ELF-1 (cell line): ENCODE measurements around the gene RASA3.
"Not testable (repeated sequence)": the region's sequence is repeated elsewhere in the genome, so short reads cannot be mapped to it uniquely, and the experiment has no call there.

Experiments used
- DNase-seq: peaks from one replicate; pipeline ENCODE4 v3.0.0-alpha.2; 2016; ENCODE audit warnings: low read depth, low spot score

Gene RASA3

DNA sequence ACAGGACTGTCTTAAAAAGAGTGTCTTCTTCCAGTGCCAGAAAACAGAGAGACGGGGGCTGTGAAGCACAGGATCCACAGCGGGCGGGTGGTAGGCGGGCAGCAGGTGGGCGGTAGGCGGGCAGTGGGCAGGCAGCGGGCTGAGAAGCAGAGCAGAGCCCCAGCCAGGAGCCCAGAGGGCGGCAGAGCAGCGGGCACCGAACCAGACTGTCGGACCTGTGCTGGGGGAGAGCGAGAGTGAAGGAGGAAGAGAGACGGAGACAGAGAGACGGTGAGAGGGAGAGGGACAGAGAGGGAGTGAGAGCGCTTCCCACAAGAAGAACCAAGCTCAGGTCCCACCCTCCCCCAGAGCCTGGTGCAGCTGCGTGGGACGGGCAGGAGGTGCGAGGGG, 30.3 kb downstream of the RASA3 start:
- no peak for DNase-seq

DNA sequence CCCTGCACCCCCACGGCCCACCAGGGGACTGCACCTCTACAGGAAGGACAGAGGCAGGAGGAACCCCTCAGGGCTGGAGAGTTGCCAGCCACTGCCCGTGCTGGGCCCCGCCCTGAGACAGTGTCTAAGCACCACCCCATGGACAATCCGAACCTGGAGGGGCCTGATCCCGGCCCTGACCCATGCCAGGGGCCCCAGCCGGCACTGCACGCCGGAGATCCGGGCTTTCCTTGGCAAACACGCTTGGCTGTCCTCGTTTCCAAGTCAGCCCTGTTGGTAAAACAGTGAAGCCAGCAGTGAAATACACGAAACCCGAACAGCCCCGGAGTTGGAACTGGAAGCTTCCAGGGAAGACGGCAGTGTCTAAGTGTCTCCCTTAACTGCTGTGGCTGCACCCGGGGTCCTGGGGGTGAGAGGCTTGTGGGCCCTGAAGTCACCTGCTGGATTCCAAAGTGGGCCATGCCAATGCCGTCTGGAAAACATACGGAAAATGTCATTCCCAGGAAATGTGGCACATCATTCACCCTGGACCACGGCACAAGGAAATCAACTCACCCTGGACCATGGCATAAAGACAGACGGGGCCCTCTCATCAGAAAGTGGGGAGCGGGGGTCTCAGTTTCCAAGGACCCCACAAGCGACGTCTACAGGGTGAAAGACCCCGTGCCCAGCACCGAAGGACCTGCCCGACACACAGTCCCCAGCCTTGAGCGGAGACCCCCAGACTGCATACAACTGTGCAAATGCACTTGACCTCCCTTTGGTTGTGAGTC, 30.9 kb downstream of the RASA3 start:
- no peak for DNase-seq

DNA sequence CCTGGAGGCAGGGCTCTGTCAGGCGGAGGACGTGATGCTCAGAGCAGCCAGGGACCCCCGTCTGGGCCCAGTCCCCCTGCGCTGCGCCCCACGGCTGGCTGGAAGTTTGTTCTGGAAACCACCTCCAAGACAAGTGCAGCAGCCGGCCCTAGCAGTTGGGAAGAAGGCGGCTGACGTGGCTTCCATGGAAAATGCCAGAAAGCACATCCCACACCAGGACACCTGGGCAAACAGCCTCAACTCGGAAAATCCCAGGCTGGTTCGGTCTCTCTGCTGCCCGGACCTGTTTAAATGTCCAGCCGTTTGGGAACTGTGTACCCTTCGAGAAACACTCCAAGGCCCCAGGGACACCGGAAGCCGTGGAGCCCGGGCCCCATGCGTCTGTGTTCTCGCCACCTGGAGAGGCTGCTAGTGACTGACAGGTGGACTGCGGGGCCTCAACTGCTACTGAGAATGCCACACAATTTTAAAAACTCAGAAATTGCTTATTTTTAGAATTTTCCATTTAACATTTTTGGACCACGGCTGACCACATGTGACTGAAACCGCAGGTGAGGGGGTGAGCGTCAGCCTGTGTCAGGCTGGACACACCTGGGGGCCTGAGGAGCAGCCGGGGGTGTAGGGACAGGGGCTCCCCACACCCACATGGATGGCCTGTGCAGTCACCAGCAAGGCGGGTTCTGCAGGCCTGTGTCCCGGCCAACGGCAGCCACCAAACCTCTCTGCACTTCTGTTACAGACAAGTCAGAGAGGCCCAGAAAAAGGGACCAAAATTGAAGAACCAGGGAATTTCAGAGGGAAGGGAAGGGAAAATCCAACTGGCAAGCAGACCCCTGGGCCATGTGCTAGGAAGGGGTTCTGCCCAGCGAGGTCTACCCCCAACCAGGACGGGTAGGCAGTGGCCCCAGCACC, 31.7 kb downstream of the RASA3 start:
- no peak for DNase-seq

DNA sequence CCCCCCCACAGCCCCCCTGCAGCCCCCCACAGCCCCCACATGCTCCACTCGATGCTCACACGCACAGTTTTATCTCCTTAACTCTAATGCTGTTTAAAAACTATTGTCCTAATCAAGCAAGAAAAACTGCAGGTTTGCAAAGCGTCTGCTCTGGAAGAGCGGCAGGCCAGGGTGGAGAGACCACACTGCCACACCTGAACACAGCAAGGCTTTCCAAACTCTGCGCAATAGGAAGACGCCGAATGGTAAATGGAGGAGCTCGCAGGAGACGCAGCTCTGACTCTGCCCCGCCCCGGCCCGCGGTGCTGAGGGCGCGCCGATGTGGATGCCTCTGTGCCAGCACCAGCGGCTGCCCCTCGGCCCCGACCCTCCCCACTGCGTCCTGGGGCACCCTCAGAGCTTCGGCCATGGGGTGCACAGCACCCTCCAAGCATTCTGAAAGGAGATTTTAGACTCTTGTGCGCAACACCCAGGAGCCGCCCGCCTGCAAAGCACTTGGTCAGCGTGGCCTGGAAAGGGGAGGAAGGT, 32.4 kb downstream of the RASA3 start:
- peak; percentile 83 for DNase-seq

DNA sequence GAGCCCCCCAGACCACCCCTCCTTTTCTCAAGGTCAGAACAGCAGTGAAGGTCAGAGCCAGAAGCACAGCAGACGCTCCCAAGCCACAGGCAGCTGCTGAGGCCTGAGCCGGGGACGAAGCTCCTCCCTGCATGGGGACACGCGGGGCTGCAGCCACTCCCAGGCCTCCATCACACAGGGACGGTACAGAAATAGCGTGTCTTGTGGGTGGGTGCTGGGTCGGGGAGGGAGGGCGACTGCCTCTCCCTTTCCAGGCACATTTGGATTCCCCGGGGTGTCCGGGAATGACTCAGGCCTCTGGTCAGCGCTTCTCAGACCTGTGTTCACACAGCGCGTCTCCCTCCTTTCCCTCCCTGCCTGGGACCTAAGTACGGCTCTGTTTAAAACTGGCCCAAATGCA, 33.2 kb downstream of the RASA3 start:
- DNase-seq, result peak; percentile 80

DNA sequence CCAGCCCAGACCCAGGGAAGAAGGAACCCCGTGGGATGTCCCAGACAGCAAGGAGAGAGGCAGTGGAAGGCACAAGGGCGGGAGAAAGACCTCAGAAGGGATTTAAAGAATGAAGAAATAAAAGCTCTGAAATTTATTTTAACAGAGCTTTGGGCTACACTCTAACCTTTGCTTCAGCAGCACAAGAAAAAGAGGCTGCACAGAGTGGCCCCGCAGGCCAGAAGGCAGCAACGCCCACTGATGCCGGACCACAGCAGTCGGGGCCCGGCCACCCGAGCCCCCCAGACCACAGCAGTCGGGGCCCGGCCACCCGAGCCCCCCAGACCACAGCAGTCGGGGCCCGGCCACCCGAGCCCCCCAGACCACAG, 33.8 kb downstream of the RASA3 start:
- not testable (repeated sequence) for DNase-seq

DNA sequence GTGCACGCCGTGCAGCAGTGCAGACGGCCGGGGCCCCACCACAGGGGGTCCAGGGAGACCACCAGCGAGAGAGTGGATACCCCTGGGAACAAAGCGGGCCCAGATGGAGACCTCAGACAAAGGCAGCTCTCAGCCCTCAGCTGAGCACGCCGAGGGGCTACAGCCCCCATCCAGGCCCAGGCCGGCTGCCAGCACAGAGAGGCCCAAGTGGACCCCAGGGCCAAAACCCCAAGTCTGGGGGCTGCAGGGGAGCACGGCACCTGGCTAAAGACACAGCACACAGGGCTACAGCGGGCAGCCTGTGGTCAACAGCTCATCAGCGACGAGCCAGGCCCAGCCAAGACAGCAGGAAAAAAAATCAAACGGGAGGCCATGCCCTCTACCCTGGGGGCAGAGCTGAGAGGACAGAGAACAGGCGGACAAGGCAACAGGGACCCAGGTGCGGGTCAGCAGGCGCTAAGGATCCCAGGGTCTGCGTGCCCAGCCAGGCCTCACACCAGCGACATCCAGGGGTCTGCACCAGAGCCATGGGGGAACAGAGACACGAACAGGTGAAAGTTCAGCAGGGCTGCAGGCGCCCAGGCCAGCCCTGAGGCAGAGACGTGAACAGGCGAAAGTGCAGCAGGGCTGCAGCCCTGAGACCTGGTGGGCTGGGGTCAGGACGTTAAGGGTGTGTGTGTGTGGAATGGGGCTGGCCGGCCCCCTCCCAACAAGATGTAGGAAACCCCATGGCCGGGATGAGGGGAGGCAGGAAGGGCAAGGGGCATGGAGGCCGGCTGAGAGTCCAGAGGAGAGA, 34.3 kb downstream of the RASA3 start:
- DNase-seq, result peak; percentile 61

DNA sequence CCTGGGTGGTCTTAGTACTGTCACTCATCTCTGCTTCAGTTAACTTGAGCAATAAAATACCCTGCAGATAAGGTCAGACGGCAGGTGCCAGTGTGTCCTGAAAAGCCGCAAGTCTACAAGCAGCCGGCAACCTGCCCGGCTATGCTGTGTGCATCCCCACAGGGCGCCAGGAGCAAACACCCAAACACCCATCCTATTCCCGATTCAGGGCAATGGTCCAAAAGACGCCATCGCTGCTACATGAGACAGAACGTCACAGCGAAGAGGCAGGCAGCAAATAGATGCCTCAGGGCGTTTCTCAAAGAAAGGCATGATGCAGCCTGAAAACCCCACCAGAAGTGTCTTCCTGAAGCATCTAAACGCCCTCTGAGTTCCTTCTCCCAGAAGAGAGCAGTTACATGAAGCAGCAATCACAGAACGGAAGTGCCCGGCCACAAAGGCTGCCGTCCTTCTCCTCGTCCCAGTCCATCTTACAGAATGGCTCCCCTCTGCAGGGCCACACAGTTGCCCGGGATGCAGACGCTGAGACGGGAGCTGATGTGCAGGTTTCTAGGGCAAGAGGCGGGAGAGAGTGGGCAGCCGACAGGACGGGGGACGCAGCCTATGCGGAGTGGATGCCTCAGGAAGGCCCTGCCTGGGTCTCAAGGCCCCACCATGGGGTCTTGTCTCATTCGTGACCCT, 35.1 kb downstream of the RASA3 start:
- DNase-seq, result no peak

DNA sequence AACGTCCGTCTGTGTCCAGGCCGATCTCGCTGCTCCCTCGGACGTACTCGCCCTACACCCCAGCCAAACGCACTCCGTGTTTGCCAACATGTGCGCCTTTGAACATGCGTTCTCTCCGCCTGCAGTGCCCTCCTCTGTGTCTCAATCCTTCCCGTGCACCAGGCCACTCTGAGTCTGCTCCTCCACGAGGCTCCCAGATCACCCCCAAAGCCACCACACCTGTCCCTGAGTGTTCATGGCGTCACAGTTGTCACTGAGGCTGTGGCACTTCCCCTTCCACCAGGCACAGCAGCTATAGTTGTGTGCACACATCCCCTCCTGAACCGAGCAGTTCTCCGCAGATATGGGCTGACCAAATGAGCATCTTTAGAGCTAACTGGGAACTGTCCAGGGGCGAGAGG, 35.6 kb downstream of the RASA3 start:
- no peak for DNase-seq

DNA sequence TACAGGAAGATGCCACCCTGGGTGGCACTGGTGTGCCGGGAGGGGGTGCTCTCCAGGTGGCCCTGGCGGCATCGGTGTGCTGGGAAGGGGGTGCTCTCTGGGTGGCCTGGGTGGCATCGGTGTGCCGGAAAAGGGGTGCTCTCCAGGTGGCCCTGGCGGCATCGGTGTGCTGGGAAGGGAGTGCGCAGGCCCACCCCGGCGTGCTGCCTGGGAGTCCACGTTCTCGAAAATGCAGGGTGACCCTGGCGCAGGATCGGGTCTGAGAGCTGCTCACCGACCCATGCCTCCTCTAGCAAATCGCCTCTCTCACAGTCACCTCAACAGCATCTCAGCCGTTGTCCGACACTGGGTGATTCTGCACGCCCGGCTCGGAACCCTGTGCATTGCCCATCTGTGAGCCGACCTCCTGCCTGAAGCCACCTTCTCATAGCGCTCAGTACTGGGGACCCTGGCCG, 36.4 kb downstream of the RASA3 start:
- no peak for DNase-seq

DNA sequence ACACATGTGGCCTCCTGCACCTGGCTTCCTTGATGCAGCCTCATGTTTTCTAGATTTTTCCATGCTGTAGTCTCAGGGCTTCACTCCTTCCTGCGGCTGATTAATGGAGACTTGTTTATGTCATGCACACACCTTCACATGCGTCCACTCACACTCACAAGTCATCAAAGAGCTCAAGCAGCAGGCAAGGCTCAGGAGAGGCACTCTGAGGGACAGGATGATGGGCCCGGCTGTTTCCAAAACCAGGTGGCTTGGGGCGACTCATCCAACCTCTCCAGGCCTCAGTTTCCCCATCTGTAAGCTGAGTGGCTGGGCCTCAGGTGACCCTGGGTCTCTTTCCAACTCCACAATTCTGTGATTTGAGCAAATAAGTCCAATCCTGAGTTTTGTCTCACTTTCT, 36.9 kb downstream of the RASA3 start:
- DNase-seq, result no peak

DNA sequence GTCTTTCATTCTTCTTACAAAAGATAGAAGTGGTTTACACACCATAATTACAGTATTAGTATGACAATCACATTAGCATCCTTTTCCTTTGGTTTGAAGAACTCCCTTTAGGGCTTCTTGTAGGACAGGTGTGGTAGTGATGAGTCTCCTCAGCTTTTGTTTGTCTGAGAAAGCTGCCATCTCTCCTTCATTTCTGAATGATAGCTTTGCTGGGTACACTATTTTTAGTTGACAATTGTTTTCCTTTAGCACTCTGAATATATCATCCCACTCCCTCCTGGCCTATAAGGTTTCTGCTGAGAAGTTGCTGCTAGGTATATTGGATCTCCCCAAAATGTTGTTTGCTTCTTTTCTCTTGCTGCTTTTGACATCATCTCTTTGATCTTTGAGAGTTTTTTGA, 39.3 kb downstream of the RASA3 start:
- no peak for DNase-seq

DNA sequence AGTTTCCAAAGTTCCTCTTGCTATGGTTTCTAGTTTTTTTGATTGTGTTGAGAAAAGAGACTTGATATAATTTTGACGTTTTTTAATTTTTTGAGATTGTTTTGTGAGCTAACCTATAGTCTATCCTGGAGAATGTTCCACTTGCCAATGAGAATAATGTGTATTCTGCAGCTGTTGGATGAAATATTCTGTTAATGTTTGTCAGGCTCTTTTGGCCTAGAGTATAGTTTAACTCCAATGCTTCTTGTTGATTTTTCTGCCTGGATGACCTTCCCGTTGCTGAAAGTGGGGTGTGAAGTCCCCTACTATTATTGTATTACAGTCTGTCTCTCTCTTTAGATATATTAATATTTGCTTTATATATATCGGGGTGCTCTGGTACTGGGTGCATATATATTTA, 40.0 kb downstream of the RASA3 start:
- DNase-seq, result no peak

DNA sequence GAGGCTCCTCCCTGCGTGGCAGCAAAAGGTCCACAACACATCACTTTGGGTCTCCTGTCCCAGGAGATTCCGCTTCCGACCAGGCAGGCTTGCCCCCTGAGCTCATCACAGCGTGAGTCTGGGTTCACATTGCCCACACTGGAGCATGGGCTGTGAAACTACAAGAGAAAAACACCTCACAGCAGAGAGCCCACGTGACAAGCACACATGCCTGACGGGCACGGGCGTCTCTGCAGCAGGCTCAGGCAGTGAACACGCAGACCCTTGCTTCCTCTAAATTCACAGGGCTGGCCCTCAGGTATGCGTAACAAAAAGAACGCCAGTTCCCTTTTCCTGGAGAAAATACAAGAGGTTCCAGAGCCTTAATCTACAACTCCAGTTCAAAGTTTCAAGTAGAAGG, 41.9 kb downstream of the RASA3 start:
- DNase-seq, result peak; percentile 29

DNA sequence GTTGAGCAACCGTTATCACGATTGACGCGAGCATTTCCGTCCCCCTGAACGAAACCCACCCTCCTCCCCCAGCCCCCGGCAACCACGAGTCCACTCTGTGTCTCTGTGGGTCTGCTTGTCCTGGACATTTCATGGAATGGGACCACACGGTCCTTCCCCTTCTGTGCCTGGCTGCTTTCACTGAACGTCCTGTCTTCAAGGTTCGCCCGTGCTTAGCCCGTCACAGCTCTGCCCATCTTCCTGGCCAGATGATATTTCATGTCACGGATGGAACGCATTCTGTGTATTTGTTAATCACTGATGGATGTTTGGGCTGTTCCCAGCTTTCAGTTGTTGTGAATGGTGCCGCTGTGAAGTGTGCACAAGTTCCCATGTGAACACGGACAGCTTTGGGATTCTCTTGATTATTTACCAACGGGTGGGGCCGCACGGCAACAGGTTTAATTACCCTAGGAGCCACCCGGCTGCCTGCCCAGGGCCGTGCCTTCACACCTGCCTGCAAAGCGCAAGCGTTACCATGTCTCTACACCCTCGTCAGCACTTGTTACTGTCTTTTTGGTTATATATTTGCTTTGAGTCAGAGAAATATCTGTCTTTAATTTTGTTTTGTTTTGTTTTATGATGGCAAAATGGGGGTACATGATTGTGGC, 42.5 kb downstream of the RASA3 start:
- peak; percentile 2 for DNase-seq

DNA sequence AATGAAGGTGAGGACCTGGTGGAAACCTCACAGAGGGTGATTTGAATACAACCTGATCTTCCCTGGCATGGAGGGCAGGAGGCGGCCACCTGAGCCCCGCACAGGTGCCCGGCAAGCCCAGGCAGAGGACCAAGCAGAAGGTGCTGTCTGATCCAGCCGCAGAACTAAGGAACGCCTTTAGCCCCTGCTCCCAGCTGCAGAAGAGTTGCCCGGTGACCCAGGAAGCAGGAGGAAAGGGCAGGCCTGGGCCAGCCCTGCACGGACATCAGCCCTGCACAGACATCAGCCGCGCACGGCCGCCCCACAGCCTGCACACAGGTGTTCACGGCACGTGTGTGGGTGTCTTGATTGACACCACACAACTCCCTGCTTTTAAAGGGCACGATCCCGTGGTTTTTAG, 43.1 kb downstream of the RASA3 start:
- peak; percentile 3 for DNase-seq

DNA sequence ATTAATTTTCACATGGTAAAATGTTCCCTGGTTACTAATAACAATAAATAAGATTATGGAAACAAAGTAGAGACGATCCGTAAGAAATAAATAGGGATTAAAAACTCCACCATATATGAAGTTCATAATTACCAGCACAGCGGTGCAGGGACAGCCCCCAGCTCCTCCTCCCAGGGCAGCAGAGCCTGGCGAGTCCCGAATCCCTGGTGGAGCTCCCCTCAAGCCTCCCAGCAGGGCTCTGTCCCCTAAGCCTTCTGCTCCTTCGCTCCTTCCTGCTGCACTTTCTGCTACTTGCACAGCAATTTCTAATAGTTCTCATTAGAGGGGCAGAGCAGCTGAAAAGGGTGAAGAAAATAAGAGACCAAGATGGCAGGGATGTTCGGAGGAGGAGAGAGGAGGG, 43.6 kb downstream of the RASA3 start:
- peak; percentile 1 for DNase-seq

DNA sequence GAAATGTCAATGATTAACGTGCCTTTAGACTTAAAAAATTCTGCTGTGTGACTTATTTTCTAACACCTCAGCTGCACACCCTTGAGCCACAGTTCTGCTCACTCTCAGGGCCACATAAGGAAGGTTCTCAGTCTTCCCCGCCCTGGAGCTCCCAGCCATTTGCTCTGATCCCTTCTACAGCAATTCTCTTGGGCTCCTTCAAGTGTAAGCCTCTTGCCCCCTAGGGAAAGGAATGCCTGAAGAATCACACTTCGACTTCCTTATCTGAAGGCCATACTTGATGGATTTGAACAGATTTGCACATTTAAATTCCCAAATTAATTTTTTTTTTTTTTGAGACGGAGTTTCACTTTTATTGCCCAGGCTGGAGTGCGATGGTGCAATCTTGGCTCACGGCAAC, 44.2 kb downstream of the RASA3 start:
- peak; percentile 27 for DNase-seq

DNA sequence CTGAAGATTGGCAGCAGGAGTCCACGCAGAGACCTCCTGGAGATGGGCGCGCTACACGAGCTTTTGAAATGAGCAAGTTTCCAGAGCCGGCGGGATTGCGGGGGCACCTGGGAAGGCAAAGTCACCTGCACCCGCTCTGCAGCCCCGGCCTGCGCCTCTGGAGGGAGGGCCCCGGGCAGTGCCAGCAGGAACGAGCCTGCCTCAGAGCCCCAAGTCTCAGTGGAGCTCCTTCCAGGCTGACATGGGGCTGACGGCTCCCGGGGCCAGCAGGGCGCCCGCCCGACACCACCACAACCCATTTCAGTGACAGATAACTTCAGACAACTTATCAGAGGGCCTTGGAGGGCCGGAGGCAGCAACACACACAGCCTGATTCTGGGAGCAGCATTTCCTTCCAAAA, 45.0 kb downstream of the RASA3 start:
- DNase-seq, result peak; percentile 35

DNA sequence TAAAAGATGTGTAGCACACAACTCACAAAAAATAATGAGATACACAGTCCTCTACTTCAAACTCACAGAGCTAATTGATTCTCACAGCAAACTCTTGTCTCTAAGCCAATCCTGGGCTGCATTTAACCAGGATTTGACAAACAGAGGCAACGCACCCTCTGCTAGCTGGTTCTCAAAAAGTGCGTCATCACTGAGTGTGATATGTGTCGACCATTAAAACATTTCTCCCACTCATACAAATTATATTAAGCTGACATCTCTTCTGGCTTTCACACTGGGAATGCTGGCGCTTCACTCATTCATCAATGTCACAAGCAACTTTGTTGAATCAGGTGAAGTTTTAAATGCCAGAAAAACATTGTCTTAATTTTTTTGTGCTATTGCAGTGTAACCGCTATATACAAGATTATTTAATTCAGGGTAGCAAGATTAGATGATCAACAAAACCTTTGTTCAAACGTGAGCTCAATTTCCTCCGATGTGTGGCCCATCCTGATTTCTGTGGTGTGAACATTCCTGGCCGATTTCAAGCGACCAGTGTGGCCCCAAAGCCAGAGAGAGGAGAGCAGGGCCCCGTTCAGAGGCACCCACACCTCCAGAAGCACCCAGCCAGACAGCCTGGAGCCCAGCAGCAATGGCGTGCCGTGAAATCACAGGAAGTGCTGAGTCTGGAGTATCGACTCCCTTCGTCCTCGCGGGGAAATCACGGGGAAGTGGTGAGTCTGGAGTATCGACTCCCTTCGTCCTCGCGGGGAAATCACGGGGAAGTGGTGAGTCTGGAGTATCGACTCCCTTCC, 49.4 kb downstream of the RASA3 start:
- peak; percentile 16 for DNase-seq
